Lower leg skin (tissue), 3 donors: ENCODE results near the gene SYVN1.

Experiments used
- CTCF ChIP-seq, 3 donors: fragments of 450-650 bp; IDR thresholded peaks; one replicate each; pipeline ENCODE4 v1.5.1; 2016; ENCODE audit warnings: antibody characterized with exemption in 3 of 3, mild to moderate bottlenecking in 3 of 3, moderate library complexity in 2 of 3
- POLR2A ChIP-seq, 2 donors: fragments of 450-650 bp; IDR thresholded peaks; one replicate each; pipeline ENCODE4 v1.6.1; 2016 to 2017; ENCODE audit warnings: antibody characterized with exemption in 2 of 2, mild to moderate bottlenecking in 1 of 2, moderate library complexity in 1 of 2

- TF ChIP-seq POLR2A (IDR thresholded peaks at IDR 0.05) (no peak), CTCF (IDR thresholded peaks at IDR 0.05) (no peak)
Observed at GRCh38 chr11:65151331-65151899, 17.1 kb upstream of the SYVN1 start.
